ENCODE measurements around the gene RLBP1.

RLBP1 gene

DNA sequence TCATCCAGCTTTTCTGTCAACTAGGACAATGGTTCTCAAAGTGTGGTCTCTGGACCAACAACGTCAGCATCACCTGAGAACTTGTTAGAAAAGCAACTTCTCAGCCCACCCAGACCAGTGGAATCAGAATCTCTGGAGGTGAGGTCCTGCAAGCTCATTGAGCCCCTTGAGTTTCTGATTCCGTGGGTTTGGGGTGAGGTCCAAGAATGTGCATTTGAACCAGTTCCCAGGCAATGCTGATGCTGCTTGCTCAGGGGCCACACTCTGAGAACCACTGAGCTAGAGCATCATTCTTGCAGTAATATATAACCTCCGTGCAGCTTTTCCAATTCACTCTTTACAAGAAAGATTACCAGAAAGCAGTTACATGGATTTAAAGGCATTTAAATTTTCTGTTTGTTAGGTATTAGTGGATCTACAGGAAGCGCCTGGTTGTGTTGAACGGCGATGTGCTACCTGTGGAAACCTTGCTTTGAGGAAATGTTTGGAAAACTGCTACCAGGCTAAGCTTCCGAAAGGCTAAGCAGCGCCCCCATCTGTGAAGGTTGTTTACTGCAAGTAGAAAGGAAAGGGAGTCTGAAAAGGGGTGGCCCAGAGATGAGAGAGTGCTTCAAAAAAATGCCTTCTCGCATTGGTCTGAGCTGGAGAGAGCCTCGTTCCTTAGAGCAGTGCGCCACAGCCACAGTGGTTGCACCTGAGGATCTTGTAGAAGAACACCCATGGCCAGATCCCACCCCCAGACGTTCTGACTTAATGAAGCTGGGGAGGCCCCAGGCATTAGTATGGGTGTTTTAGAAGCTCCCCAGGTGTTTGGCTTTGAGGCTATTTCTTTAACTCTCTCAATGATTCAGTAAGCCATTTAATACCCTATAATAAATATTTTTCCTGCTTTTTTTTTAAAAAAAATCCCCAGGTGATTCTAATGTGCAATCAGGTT, 50.0 kb downstream of the RLBP1 start:
- H3K4me3 ChIP-seq (ENCODE audit: low read length): no peak overlapping the region
- TF ChIP-seq, protein P1, sequence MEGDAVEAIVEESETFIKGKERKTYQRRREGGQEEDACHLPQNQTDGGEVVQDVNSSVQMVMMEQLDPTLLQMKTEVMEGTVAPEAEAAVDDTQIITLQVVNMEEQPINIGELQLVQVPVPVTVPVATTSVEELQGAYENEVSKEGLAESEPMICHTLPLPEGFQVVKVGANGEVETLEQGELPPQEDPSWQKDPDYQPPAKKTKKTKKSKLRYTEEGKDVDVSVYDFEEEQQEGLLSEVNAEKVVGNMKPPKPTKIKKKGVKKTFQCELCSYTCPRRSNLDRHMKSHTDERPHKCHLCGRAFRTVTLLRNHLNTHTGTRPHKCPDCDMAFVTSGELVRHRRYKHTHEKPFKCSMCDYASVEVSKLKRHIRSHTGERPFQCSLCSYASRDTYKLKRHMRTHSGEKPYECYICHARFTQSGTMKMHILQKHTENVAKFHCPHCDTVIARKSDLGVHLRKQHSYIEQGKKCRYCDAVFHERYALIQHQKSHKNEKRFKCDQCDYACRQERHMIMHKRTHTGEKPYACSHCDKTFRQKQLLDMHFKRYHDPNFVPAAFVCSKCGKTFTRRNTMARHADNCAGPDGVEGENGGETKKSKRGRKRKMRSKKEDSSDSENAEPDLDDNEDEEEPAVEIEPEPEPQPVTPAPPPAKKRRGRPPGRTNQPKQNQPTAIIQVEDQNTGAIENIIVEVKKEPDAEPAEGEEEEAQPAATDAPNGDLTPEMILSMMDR (conservative IDR thresholded peaks at IDR 0.05; ENCODE audit: low read length): peak; percentile 71
- DNase-seq (ENCODE audit: low read depth): peak; percentile 18

DNA sequence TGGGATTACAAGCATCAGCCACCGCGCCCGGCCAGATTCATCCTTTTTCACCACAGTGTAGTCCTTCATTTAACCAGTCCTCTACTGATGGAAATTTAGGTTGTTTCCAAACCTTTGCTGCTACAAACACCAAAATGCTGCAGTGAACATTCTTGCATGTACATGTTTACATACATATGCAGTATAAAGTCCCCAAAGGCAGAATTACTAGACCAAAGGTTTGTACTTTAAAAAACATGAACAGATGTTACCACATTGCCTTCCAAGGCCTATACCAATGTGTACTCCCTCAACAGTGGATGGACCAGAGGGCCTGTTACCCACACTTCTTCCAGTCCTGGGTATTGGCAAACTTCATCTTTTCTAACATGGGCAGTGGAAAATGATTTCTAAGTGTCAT, 51.0 kb downstream of the RLBP1 start:
- no peak for DNase-seq (ENCODE audit: low read depth)
- no peak overlapping the region for H3K4me3 ChIP-seq (ENCODE audit: low read length)
- TF ChIP-seq, protein P1 (conservative IDR thresholded peaks at IDR 0.05; ENCODE audit: low read length): no peak

- H3K4me3 ChIP-seq (ENCODE audit: low read length): no peak overlapping the region
- TF ChIP-seq, protein P1 (conservative IDR thresholded peaks at IDR 0.05; ENCODE audit: low read length): no peak
- no peak for DNase-seq (ENCODE audit: low read depth)
These were observed 53.0 kb downstream of the RLBP1 start for GRCh38 chr15:89168316-89168833.

- TF ChIP-seq, protein P1 (conservative IDR thresholded peaks at IDR 0.05; ENCODE audit: low read length): no peak
- peak; percentile 33 for DNase-seq (ENCODE audit: low read depth)
- no peak overlapping the region for H3K4me3 ChIP-seq (ENCODE audit: low read length)
These were observed 53.9 kb downstream of the RLBP1 start for GRCh38 chr15:89167267-89168176.

DNA sequence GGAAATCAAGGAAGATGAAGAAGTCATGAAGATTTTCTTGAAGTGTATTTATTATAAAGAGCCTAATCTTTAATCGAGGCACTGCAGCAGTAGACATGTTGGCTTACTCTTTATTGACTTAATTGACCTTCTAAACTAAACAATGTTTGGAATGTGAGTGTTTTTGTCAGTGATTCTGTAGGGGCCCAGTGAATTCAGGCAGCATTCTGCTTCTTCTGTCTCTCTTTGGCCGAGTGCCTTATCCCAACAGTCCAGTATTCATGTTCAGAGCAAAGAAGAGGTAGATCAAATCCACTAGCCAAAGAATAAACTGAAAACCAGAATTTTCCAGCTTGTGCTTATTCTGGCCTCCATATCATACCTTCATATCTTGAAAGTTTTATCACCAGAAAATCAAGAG, 55.7 kb downstream of the RLBP1 start:
- DNase-seq (ENCODE audit: low read depth): peak; percentile 25
- TF ChIP-seq, protein P1 (conservative IDR thresholded peaks at IDR 0.05; ENCODE audit: low read length): no peak
- no peak overlapping the region for H3K4me3 ChIP-seq (ENCODE audit: low read length)

GRCh38 chr15:89164712-89165211, 56.6 kb downstream of the RLBP1 start:
- H3K4me3 ChIP-seq (ENCODE audit: low read length): no peak overlapping the region
- DNase-seq (ENCODE audit: low read depth): peak; percentile 16
- TF ChIP-seq, protein P1 (conservative IDR thresholded peaks at IDR 0.05; ENCODE audit: low read length): no peak
